ENCODE data around the gene KATNAL1.

DNA sequence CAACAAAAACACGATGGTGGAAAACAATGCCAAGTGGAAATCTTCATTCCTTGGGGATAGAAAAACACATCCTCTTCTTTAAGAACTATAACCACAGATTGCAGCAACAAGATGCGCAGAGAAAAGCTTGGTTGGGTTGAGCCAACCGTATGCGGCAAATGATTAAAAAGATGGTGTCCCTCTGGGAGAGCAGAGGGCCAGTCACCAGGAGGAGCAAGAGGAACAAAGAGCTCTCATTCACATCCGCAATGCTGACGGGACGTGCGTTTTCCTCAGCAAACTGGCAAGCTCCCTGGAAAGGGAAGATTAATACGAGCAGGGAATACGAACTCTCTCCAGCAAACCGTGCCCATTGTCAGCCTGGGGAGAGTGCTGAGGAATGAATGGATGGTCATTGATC lies 141.6 kb downstream of the KATNAL1 start:
- TF ChIP-seq, protein P1, sequence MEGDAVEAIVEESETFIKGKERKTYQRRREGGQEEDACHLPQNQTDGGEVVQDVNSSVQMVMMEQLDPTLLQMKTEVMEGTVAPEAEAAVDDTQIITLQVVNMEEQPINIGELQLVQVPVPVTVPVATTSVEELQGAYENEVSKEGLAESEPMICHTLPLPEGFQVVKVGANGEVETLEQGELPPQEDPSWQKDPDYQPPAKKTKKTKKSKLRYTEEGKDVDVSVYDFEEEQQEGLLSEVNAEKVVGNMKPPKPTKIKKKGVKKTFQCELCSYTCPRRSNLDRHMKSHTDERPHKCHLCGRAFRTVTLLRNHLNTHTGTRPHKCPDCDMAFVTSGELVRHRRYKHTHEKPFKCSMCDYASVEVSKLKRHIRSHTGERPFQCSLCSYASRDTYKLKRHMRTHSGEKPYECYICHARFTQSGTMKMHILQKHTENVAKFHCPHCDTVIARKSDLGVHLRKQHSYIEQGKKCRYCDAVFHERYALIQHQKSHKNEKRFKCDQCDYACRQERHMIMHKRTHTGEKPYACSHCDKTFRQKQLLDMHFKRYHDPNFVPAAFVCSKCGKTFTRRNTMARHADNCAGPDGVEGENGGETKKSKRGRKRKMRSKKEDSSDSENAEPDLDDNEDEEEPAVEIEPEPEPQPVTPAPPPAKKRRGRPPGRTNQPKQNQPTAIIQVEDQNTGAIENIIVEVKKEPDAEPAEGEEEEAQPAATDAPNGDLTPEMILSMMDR (conservative IDR thresholded peaks at IDR 0.05 in 1 of 2, IDR thresholded peaks at IDR 0.05 in 1 of 2; ENCODE audit: extremely low read depth in 1 of 2, insufficient read depth in 1 of 2, low read depth in 1 of 2, low read length in 2 of 2): no peak
- TF ChIP-seq EZH2 (IDR thresholded peaks at IDR 0.05; ENCODE audit: borderline replicate concordance, low read length): no peak

Data from mammary epithelial cell (primary cell).